ENCODE measurements around the gene RFX7. TPM values are rescaled to one million over a fixed set of nuclear protein-coding genes. Genes with fewer than 3 reads are reported as not detected.

RFX7 gene
- polyA plus RNA-seq, 2 of the 4 experiments (the other 2 are of a cell fraction): 11.7 to 14.9 TPM

GRCh38 chr15:56064152-56064551, 179.5 kb downstream of the RFX7 start:
- Histone ChIP-seq H3K9me3 (no peaks in the 10 kb centered on the region), H3K4me3 (no peak overlapping the region), H3K4me1 (no peaks in the 10 kb centered on the region), H3K4me2 (no peak overlapping the region), H3K27ac (no peak overlapping the region)
- FAIRE-seq (peak; percentile 39), ATAC-seq (no peak), DNase-seq (ENCODE audit: low read depth in 1 of 2, low spot score in 1 of 2) (no peak)
- CTCF ChIA-PET: interaction anchor here (1.8 to 2.0 kb wide), 2 partner anchors 9 to 11 kb away, joined by 6 to 7 read pairs; no protein-coding TSS in a partner anchor
- TF ChIP-seq NR3C1 (IDR thresholded peaks at IDR 0.05): no peak
- TF ChIP-seq JUNB (IDR thresholded peaks at IDR 0.05): no peak
- TF ChIP-seq CHD4 (IDR thresholded peaks at IDR 0.05; ENCODE audit: borderline replicate concordance): no peak
- no peak for TF ChIP-seq BHLHE40 (IDR thresholded peaks at IDR 0.05; ENCODE audit: low read depth, low read length)
- TF ChIP-seq HES2 (IDR thresholded peaks at IDR 0.05): no peak
- TF ChIP-seq REST (IDR thresholded peaks at IDR 0.05): no peak
- no peak for TF ChIP-seq TP53 (CRISPR knock-in tag; IDR thresholded peaks at IDR 0.05)
- no peak for TF ChIP-seq ZFP36 (IDR thresholded peaks at IDR 0.05; ENCODE audit: borderline replicate concordance, partially characterized antibody)
- no peak for TF ChIP-seq ZC3H11A (IDR thresholded peaks at IDR 0.05)
- POLR2A ChIA-PET: no interaction called here
- 49% methylated on average over 3 of the region's 3 CpGs for WGBS (ENCODE audit: missing lambda C conversion rate)

GRCh38 chr15:56059716-56060115, 184.0 kb downstream of the RFX7 start:
- H3K9me3 ChIP-seq: no peaks in the 10 kb centered on the region
- FAIRE-seq (no peak), DNase-seq (ENCODE audit: low read depth in 1 of 2, low spot score in 1 of 2) (no peak), ATAC-seq (no peak)
- TF ChIP-seq RCOR1 (IDR thresholded peaks at IDR 0.05; ENCODE audit: low read depth, low read length) (no peak), HDAC2 (IDR thresholded peaks at IDR 0.05) (no peak), FOXS1 (CRISPR knock-in tag; IDR thresholded peaks at IDR 0.05) (no peak), ESRRA (IDR thresholded peaks at IDR 0.05; ENCODE audit: borderline replicate concordance, low read length) (no peak), ZFP36 (IDR thresholded peaks at IDR 0.05; ENCODE audit: borderline replicate concordance, partially characterized antibody) (no peak), PHF8 (IDR thresholded peaks at IDR 0.05; ENCODE audit: borderline replicate concordance, low read depth) (no peak), REST (IDR thresholded peaks at IDR 0.05) (no peak), TFCP2L1 (CRISPR knock-in tag; IDR thresholded peaks at IDR 0.05) (no peak), RAD21 (conservative IDR thresholded peaks at IDR 0.05 in 1 of 2, IDR thresholded peaks at IDR 0.05 in 1 of 2) (no peak), FOSL2 (IDR thresholded peaks at IDR 0.05) (no peak), FOSL2 (CRISPR knock-in tag; IDR thresholded peaks at IDR 0.05) (no peak), POLR2AphosphoS2 (conservative IDR thresholded peaks at IDR 0.05; ENCODE audit: low read length) (no peak), MAX (IDR thresholded peaks at IDR 0.05) (no peak), USF2 (IDR thresholded peaks at IDR 0.05) (no peak)
- WGBS (ENCODE audit: missing lambda C conversion rate): 77% methylated on average over 2 of the region's 2 CpGs
- ChIA-PET POLR2A (no interaction called here), CTCF (interaction anchor here (0.7 to 0.8 kb wide), 2 partner anchors 34 to 46 kb away, joined by 3 read pairs; no protein-coding TSS in a partner anchor)
- H3K4me3 ChIP-seq: no peak overlapping the region
- H3K4me1 ChIP-seq: no peaks in the 10 kb centered on the region
- no peak overlapping the region for H3K27ac ChIP-seq
- H3K4me2 ChIP-seq: no peak overlapping the region

Measured in A549 (cell line).